HepG2 (cell line): ENCODE measurements around the gene TGM2. TPM values are rescaled to one million over a fixed set of nuclear protein-coding genes. Genes with fewer than 3 reads are reported as not detected.

Experiments
- ATAC-seq: fragments of 200-7000 bp; cut with Tn5 transposase; 3 replicates; pipeline ENCODE4 v1.9.1; 2020; ENCODE audit warnings: mild to moderate bottlenecking, moderate library complexity
- BruUV-seq: library from RNA; stranded (reverse); fragments of 400-500 nt; replicated peaks from 2 replicates; lab custom pipeline; 2021; lab: Mats Ljungman, UMichigan
- CTCF ChIA-PET: fragments of 300-600 bp; formaldehyde crosslinking; extraction: SDS; loops from one replicate; lab custom pipeline; 2021; ENCODE audit warnings: low total read pairs, inconsistent platforms, low intra/inter-chr PET ratio; lab: Yijun Ruan, JAX
- POLR2A ChIA-PET: fragments of 350-600 bp; sonication (Branson Sonifier 250); formaldehyde crosslinking; loops from one replicate; lab custom pipeline; 2020; ENCODE audit warnings: antibody characterized with exemption, inconsistent platforms; lab: Yijun Ruan, JAX
- DNase-seq: peaks from one replicate; pipeline ENCODE4 v3.0.0-alpha.2; 2015; ENCODE audit warnings: low spot score
- FAIRE-seq: peaks from 3 replicates; lab custom pipeline; 2011; peaks lifted over from hg19 to GRCh38; lab: Jason Lieb, UNC
- H2AFZ ChIP-seq: one replicate; pipeline ENCODE4 v1.6.1; 2011; ENCODE audit warnings: low read length, inconsistent platforms
- H3K27ac ChIP-seq: fragments of 300-600 bp; 3 replicates; pipeline ENCODE4 v1.8.0; 2011; ENCODE audit warnings: mixed run types, mild to moderate bottlenecking, mixed read lengths, low read length, inconsistent platforms; ENCODE audit not compliant: insufficient read depth; ENCODE audit errors: extremely low read length
- H3K27me3 ChIP-seq, 2 experiments: fragments of 200-600 bp in 1 of 2; 2 replicates in 1 of 2; 3 replicates in 1 of 2; pipeline versions ENCODE4 v1.6.0 to v1.8.0; 2011; ENCODE audit warnings: low read length in 2 of 2, mild to moderate bottlenecking in 2 of 2, moderate library complexity in 2 of 2, inconsistent platforms in 1 of 2; ENCODE audit not compliant: insufficient read depth in 2 of 2, control insufficient read depth in 1 of 2
- H3K36me3 ChIP-seq, 2 experiments: fragments of 200-600 bp in 1 of 2; replicated peaks in 1 of 2; 2 replicates in 1 of 2; 3 replicates in 1 of 2; pipeline versions ENCODE4 v1.5.1 to v1.8.0; 2011; ENCODE audit warnings: low read length in 2 of 2, inconsistent platforms in 1 of 2; ENCODE audit not compliant: insufficient read depth in 2 of 2, control insufficient read depth in 1 of 2
- H3K4me1 ChIP-seq: 2 replicates; pipeline ENCODE4 v1.5.1; 2012; ENCODE audit warnings: low read length, inconsistent platforms; ENCODE audit not compliant: insufficient read depth
- H3K4me2 ChIP-seq: 2 replicates; pipeline ENCODE4 v1.6.0; 2011; ENCODE audit warnings: low read depth, low read length, inconsistent platforms
- H3K4me3 ChIP-seq, 3 experiments: fragments of 200-600 bp in 1 of 3; sonication (generic), shearing (Covaris generic) in 1 of 3; replicated peaks in 1 of 3; 2 replicates each; pipeline ENCODE4 v1.5.1; 2011 to 2016; ENCODE audit warnings: low read length in 3 of 3, inconsistent platforms in 2 of 3, low read depth in 2 of 3, mild to moderate bottlenecking in 2 of 3, control low read depth in 1 of 3, mixed read lengths in 1 of 3; ENCODE audit not compliant: insufficient read depth in 1 of 3
- H3K79me2 ChIP-seq: one replicate; pipeline ENCODE4 v1.6.1; 2011; ENCODE audit warnings: low read length, inconsistent platforms; ENCODE audit not compliant: insufficient read depth
- H3K9ac ChIP-seq: 2 replicates; pipeline ENCODE4 v1.6.0; 2011; ENCODE audit warnings: mild to moderate bottlenecking, low read depth, low read length, inconsistent platforms; ENCODE audit not compliant: insufficient read depth
- H3K9me3 ChIP-seq: 2 replicates; pipeline ENCODE4 v1.5.1; 2012; ENCODE audit warnings: mild to moderate bottlenecking, low read length
- H4K20me1 ChIP-seq: 2 replicates; pipeline ENCODE4 v1.6.0; 2011; ENCODE audit warnings: inconsistent platforms, mild to moderate bottlenecking, low read length, moderate library complexity; ENCODE audit not compliant: insufficient read depth
- ARNT2 ChIP-seq: sonication (generic); formaldehyde crosslinking; IDR thresholded peaks from 2 replicates; pipeline ENCODE4 v1.8.0; 2022; ENCODE audit warnings: mild to moderate bottlenecking, low read depth, missing genetic modification reagents, moderate library complexity
- DBP ChIP-seq: sonication (generic); formaldehyde crosslinking; IDR thresholded peaks from 2 replicates; pipeline ENCODE4 v1.4.0; 2020; ENCODE audit warnings: missing genetic modification reagents; ENCODE audit errors: not compliant biosample characterization
- GATAD1 ChIP-seq: IDR thresholded peaks from 2 replicates; pipeline ENCODE4 v1.6.1; 2016; ENCODE audit warnings: missing genetic modification reagents, missing compliant biosample characterization
- HMGA1 ChIP-seq: sonication (generic); formaldehyde crosslinking; conservative IDR thresholded peaks from 2 replicates; pipeline ENCODE4 v1.4.0; 2020; ENCODE audit warnings: missing genetic modification reagents
- HNRNPK ChIP-seq: fragments of 200-400 bp; formaldehyde crosslinking; IDR thresholded peaks from 2 replicates; pipeline ENCODE4 v1.6.1; 2018; ENCODE audit warnings: low read length, low read depth, moderate library complexity, mild to moderate bottlenecking; ENCODE audit not compliant: poor library complexity, severe bottlenecking
- MTF1 ChIP-seq: sonication (generic); formaldehyde crosslinking; IDR thresholded peaks from 2 replicates; pipeline ENCODE4 v1.5.0; 2020; ENCODE audit warnings: missing genetic modification reagents
- SMYD3 ChIP-seq: sonication (generic); formaldehyde crosslinking; IDR thresholded peaks from 2 replicates; pipeline ENCODE4 v1.8.1; 2023; ENCODE audit warnings: mild to moderate bottlenecking, missing genetic modification reagents
- STAG1 ChIP-seq: sonication (generic); formaldehyde crosslinking; IDR thresholded peaks from 2 replicates; pipeline ENCODE4 v1.4.0; 2020; ENCODE audit warnings: missing genetic modification reagents
- ZBTB21 ChIP-seq: sonication (generic); formaldehyde crosslinking; IDR thresholded peaks from 2 replicates; pipeline ENCODE4 v1.4.0; 2020; ENCODE audit warnings: missing genetic modification reagents
- ZNF652 ChIP-seq: IDR thresholded peaks from 2 replicates; pipeline ENCODE4 v1.6.1; 2016; ENCODE audit warnings: low read depth, borderline replicate concordance
- WGBS: methylation state at CpG from one replicate; pipeline ENCODE4 v1.1.6; 2017; ENCODE audit warnings: low lambda C conversion rate; 5-methylcytosine and 5-hydroxymethylcytosine counted together
- in situ Hi-C: cut with HindIII; loops from 2 replicates; pipeline ENCODE4 v1.10.0; 2017; ENCODE audit warnings: low pct_unique_long_range_greater_than_20kb; ENCODE audit not compliant: extremely low pct_ligation_motif_present
- intact Hi-C: fragments of 100-400 bp; cut with micrococcal nuclease; formaldehyde crosslinking; loops from one replicate; pipeline ENCODE4 v1.10.0; 2022; ENCODE audit not compliant: unreplicated experiment
- polyA plus RNA-seq, 8 experiments: library from polyadenylated mRNA; depleted of rRNA in 3 of 8; stranded (reverse) in 7 of 8; unstranded in 1 of 8; fragments of >200 nt; fragmentation: Illumina TruSeq in 4 of 8; extraction: Trizol in 4 of 8; gene quantifications; 2 replicates each; pipeline versions ENCODE4 v1.2.1 to v1.2.3, GENCODE V29; 2011 to 2016; ENCODE audit warnings: low read depth in 4 of 8, missing spikeins in 1 of 8, mixed read lengths in 1 of 8; ENCODE audit not compliant: insufficient read depth in 1 of 8
- total RNA-seq, 5 experiments: library from RNA; depleted of rRNA; stranded (reverse); fragments of >200 nt; fragmentation: Illumina TruSeq; extraction: Trizol; gene quantifications; 2 replicates each; pipeline ENCODE4 v1.2.3, GENCODE V29; 2016; ENCODE audit warnings: low read depth in 1 of 5

The TGM2 gene
- total and polyA plus RNA-seq, 2 of the 13 experiments (the other 11 are each of a cell fraction or from before 2014, with no cell fraction given) = 4.2 to 46.4 TPM

- TF ChIP-seq DBP (CRISPR knock-in tag) (no peak), MTF1 (CRISPR knock-in tag) (no peak)
Observed at GRCh38 chr20:38116409-38117165, 48.5 kb downstream of the TGM2 start (continued).

- no TSS peak for BruUV-seq
- DNase-seq (no peak), FAIRE-seq (no peak)
Observed at GRCh38 chr20:38115896-38116295, 49.2 kb downstream of the TGM2 start.

GRCh38 chr20:38115205-38115604 lies 49.9 kb downstream of the TGM2 start:
- Histone ChIP-seq H3K9ac (no peak overlapping the region), H3K4me3 (no peak overlapping the region), H2AFZ (no peak overlapping the region), H3K27ac (no peak overlapping the region), H3K27me3 (no peaks in the 10 kb centered on the region), H3K9me3 (no peaks in the 10 kb centered on the region), H3K4me2 (no peak overlapping the region), H4K20me1 (no peaks in the 10 kb centered on the region), H3K79me2 (no peaks in the 10 kb centered on the region), H3K4me1 (peaks cover 36% of the 10 kb centered on the region), H3K36me3 (no peaks in the 10 kb centered on the region)
- 88% methylated on average over 1 of the region's 1 CpG for WGBS
- BruUV-seq = no TSS peak
- no peak for FAIRE-seq
- no peak for DNase-seq
- TF ChIP-seq ZBTB21 (CRISPR knock-in tag) (no peak), SMYD3 (CRISPR knock-in tag) (no peak), ZNF652 (CRISPR knock-in tag) (no peak), GATAD1 (CRISPR knock-in tag) (no peak), STAG1 (peak; percentile 44), HMGA1 (CRISPR knock-in tag) (no peak)
- in situ Hi-C loops (no loop called here), intact Hi-C loops (no loop called here)
- POLR2A ChIA-PET = interaction anchor here (2.2 to 3.7 kb wide), 3 partner anchors 8 to 29 kb away, joined by 7 to 21 read pairs (median 15); no protein-coding TSS in a partner anchor
- CTCF ChIA-PET = interaction anchor here (3.0 kb wide), 1 partner anchor 50 kb away, joined by 17 read pairs; the partner anchor contains the start of gene TGM2
- ATAC-seq = peak; percentile 27; the same call in 1 of the 3 replicates

More at GRCh38 chr20:38115896-38116295, 49.2 kb downstream of the TGM2 start:
- H3K36me3 ChIP-seq = no peaks in the 10 kb centered on the region
- TF ChIP-seq ARNT2 (CRISPR knock-in tag) = no peak
- TF ChIP-seq HNRNPK = peak; percentile 91
- TF ChIP-seq MTF1 (CRISPR knock-in tag) = no peak
- TF ChIP-seq, all 625 proteins: peak for 1
- ChIA-PET CTCF (no interaction called here), POLR2A (no interaction called here)
- in situ Hi-C loops = no loop called here
- intact Hi-C loops = no loop called here
- no peaks in the 10 kb centered on the region for H3K79me2 ChIP-seq
- H3K4me1 ChIP-seq = peaks cover 29% of the 10 kb centered on the region
- no peak for ATAC-seq
- no peak overlapping the region for H2AFZ ChIP-seq
- no peaks in the 10 kb centered on the region for H4K20me1 ChIP-seq
- no peaks in the 10 kb centered on the region for H3K27me3 ChIP-seq
- no peak overlapping the region for H3K9ac ChIP-seq
- no peak overlapping the region for H3K4me3 ChIP-seq
- H3K9me3 ChIP-seq = no peaks in the 10 kb centered on the region
- no peak overlapping the region for H3K27ac ChIP-seq
- no peak overlapping the region for H3K4me2 ChIP-seq
- 96% methylated on average over 2 of the region's 2 CpGs for WGBS
